Brain microvascular endothelial cell (primary cell): ENCODE measurements around the gene PCDH15.

Experiments used
- DNase-seq: peaks from one replicate; pipeline ENCODE4 v3.0.0-alpha.2; 2020
- H3K27ac ChIP-seq: fragments of 250-450 bp; sonication (Bioruptor Pico); 2 replicates; pipeline ENCODE4 v1.5.1; 2020; ENCODE audit warnings: mild to moderate bottlenecking, moderate library complexity
- H3K27me3 ChIP-seq: fragments of 250-450 bp; sonication (Bioruptor Pico); replicated peaks from 2 replicates; pipeline ENCODE4 v1.5.1; 2020; ENCODE audit warnings: mild to moderate bottlenecking
- H3K36me3 ChIP-seq: fragments of 250-450 bp; sonication (Bioruptor Pico); replicated peaks from 2 replicates; pipeline ENCODE4 v1.5.1; 2020; ENCODE audit warnings: mild to moderate bottlenecking
- H3K4me3 ChIP-seq: 2 replicates; pipeline ENCODE4 v1.5.1; 2011; ENCODE audit warnings: low read depth, mild to moderate bottlenecking, control low read depth, low read length, moderate library complexity
- CTCF ChIP-seq: IDR thresholded peaks from 2 replicates; pipeline ENCODE4 v1.5.1; 2011; ENCODE audit warnings: low read depth, mild to moderate bottlenecking, moderate library complexity, low read length, control low read depth, inconsistent platforms; ENCODE audit errors: missing control alignments
- in situ Hi-C: cut with HindIII; loops from 2 replicates; pipeline ENCODE4 v1.10.0; 2017; ENCODE audit warnings: low sequenced_read_pairs, low pct_ligation_motif_present

PCDH15 gene

GRCh38 chr10:54503863-54504262 lies 297.2 kb downstream of the PCDH15 start:
- no peak for DNase-seq
- no peak overlapping the region for H3K4me3 ChIP-seq
- in situ Hi-C loops: no loop called here
- no peaks in the 10 kb centered on the region for H3K36me3 ChIP-seq
- H3K27ac ChIP-seq: no peak overlapping the region
- TF ChIP-seq CTCF: no peak
- no peaks in the 10 kb centered on the region for H3K27me3 ChIP-seq

- Histone ChIP-seq H3K4me3 (no peak overlapping the region), H3K27me3 (no peaks in the 10 kb centered on the region), H3K27ac (no peak overlapping the region), H3K36me3 (no peaks in the 10 kb centered on the region)
- TF ChIP-seq CTCF: no peak
- DNase-seq: no peak
- in situ Hi-C loops: no loop called here
Measured at GRCh38 chr10:54501929-54502328, 299.1 kb downstream of the PCDH15 start.

GRCh38 chr10:54496852-54497251 lies 304.2 kb downstream of the PCDH15 start:
- DNase-seq: no peak
- H3K36me3 ChIP-seq: no peaks in the 10 kb centered on the region
- H3K27me3 ChIP-seq: no peaks in the 10 kb centered on the region
- in situ Hi-C loops: no loop called here
- TF ChIP-seq CTCF: no peak
- no peak overlapping the region for H3K27ac ChIP-seq
- no peak overlapping the region for H3K4me3 ChIP-seq

GRCh38 chr10:54487743-54488142 lies 313.3 kb downstream of the PCDH15 start:
- in situ Hi-C loops: no loop called here
- no peak for DNase-seq
- no peak overlapping the region for H3K4me3 ChIP-seq
- H3K27me3 ChIP-seq: no peaks in the 10 kb centered on the region
- H3K27ac ChIP-seq: no peak overlapping the region
- TF ChIP-seq CTCF: no peak
- no peaks in the 10 kb centered on the region for H3K36me3 ChIP-seq

GRCh38 chr10:54485971-54486370 lies 315.1 kb downstream of the PCDH15 start:
- no peak overlapping the region for H3K4me3 ChIP-seq
- DNase-seq: no peak
- no peak overlapping the region for H3K27ac ChIP-seq
- no peak for TF ChIP-seq CTCF
- in situ Hi-C loops: no loop called here
- no peaks in the 10 kb centered on the region for H3K36me3 ChIP-seq
- H3K27me3 ChIP-seq: no peaks in the 10 kb centered on the region

- DNase-seq: no peak
- TF ChIP-seq CTCF: no peak
- H3K27ac ChIP-seq: no peak overlapping the region
- in situ Hi-C loops: no loop called here
- H3K27me3 ChIP-seq: no peaks in the 10 kb centered on the region
- no peaks in the 10 kb centered on the region for H3K36me3 ChIP-seq
- no peak overlapping the region for H3K4me3 ChIP-seq
Measured at GRCh38 chr10:54484186-54484585, 316.8 kb downstream of the PCDH15 start.
